ENCODE results near the gene TIA1.

DNA sequence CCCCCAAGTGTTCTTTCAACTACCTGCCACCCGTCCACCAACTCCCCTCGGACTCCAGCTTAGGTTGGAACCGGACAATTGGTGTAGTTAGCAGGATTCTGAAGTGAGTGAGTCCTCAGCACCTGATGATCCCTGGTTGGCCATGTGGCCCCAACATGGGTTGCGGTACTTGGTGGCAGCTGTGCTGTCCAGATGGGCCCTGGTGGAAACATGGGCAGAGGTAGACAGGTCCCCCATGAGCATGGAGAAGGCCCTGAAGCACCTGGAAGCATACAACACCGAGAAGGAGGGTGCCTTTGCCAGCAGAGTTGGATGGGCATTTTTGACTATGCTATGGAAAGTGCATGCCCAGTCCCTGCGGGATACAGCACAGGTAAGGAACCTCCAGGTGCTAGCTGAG lies 46.6 kb downstream of the TIA1 start:
- TF ChIP-seq, protein P1, sequence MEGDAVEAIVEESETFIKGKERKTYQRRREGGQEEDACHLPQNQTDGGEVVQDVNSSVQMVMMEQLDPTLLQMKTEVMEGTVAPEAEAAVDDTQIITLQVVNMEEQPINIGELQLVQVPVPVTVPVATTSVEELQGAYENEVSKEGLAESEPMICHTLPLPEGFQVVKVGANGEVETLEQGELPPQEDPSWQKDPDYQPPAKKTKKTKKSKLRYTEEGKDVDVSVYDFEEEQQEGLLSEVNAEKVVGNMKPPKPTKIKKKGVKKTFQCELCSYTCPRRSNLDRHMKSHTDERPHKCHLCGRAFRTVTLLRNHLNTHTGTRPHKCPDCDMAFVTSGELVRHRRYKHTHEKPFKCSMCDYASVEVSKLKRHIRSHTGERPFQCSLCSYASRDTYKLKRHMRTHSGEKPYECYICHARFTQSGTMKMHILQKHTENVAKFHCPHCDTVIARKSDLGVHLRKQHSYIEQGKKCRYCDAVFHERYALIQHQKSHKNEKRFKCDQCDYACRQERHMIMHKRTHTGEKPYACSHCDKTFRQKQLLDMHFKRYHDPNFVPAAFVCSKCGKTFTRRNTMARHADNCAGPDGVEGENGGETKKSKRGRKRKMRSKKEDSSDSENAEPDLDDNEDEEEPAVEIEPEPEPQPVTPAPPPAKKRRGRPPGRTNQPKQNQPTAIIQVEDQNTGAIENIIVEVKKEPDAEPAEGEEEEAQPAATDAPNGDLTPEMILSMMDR (IDR thresholded peaks at IDR 0.05): no peak
- no peak for TF ChIP-seq POLR2A (IDR thresholded peaks at IDR 0.05)
